ENCODE measurements around the gene CAMK2A. TPM values are rescaled to one million over a fixed set of nuclear protein-coding genes. Genes with fewer than 3 reads are reported as not detected.

Gene CAMK2A
- total and polyA plus RNA-seq, 3 experiments from 2014 or later: not detected

DNA sequence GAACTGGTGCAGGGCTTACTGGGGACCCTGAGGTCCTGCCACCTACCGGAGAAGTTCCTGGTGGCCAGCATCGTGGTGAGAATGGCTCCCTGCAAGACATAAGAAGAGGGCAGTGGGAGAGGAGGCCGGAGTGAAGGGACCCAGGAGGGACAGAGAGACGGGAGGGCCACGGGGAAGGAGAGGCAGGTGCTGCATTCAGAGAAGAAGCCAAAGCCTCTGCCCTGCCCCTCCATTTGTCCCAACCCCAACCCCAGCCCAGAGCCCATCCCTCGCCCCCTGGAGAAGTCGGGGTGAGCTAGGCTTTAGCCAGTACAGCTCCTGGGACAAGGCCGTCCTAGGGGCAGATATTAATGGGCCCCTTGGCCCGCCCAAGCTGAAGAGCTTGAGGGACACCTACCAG is 41.8 kb downstream of the CAMK2A start:
- Histone ChIP-seq H3K4me3 (ENCODE audit: low read length) (no peak overlapping the region), H3K9me3 (ENCODE audit: low read length) (no peaks in the 10 kb centered on the region), H3K36me3 (ENCODE audit: insufficient read depth, low read length) (no peaks in the 10 kb centered on the region), H3K4me1 (ENCODE audit: insufficient read depth, low read length) (no peaks in the 10 kb centered on the region), H3K27ac (ENCODE audit: low read depth, low read length) (no peak overlapping the region), H3K27me3 (ENCODE audit: insufficient read depth, low read length, poor library complexity, severe bottlenecking) (no peaks in the 10 kb centered on the region)
- peaks cover 2 to 21% of the 10 kb centered on the region in 2 donors for H3K27me3 Mint-ChIP-seq
- POLR2A ChIA-PET: no interaction called here
- no peak overlapping the region for H3K27ac Mint-ChIP-seq
- H3K4me3 Mint-ChIP-seq: no peak overlapping the region
- DNase-seq: no peak
- H3K4me1 Mint-ChIP-seq: no peaks in the 10 kb centered on the region
- no peaks in the 10 kb centered on the region for H3K36me3 Mint-ChIP-seq
- no peaks in the 10 kb centered on the region for H3K9me3 Mint-ChIP-seq
- CTCF ChIA-PET: no interaction called here

DNA sequence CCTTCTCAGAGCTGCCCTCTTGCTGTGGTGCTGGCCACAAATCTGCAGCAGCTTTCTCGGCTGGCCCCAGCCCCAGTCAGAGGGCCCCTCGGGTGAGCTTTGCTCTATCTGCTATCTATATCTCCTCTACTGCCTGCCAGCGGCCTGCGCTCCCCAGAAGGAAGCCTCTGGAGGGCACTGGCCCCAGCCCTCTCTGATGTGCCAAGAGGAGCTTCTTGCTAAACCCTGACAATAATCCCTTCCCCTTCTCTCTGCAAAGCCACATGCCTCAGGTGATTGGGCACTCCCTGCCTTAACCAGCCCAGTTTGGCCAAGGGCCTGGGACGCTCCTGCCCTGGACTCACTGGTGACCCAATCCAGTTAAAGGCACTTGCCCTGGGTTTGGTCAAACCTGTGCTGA is 42.7 kb downstream of the CAMK2A start:
- no peaks in the 10 kb centered on the region for H3K36me3 Mint-ChIP-seq
- no peaks in the 10 kb centered on the region for H3K36me3 ChIP-seq (ENCODE audit: insufficient read depth, low read length)
- H3K27me3 Mint-ChIP-seq: peaks cover 2 to 21% of the 10 kb centered on the region in 2 donors
- no peak overlapping the region for H3K4me3 ChIP-seq (ENCODE audit: low read length)
- no peaks in the 10 kb centered on the region for H3K27me3 ChIP-seq (ENCODE audit: insufficient read depth, low read length, poor library complexity, severe bottlenecking)
- no peak overlapping the region for H3K27ac Mint-ChIP-seq
- no peaks in the 10 kb centered on the region for H3K9me3 Mint-ChIP-seq
- H3K4me3 Mint-ChIP-seq: no peak overlapping the region
- no peak overlapping the region for H3K27ac ChIP-seq (ENCODE audit: low read depth, low read length)
- H3K4me1 ChIP-seq (ENCODE audit: insufficient read depth, low read length): no peaks in the 10 kb centered on the region
- ChIA-PET POLR2A (no interaction called here), CTCF (no interaction called here)
- H3K9me3 ChIP-seq (ENCODE audit: low read length): no peaks in the 10 kb centered on the region
- no peak for DNase-seq
- no peaks in the 10 kb centered on the region for H3K4me1 Mint-ChIP-seq

DNA sequence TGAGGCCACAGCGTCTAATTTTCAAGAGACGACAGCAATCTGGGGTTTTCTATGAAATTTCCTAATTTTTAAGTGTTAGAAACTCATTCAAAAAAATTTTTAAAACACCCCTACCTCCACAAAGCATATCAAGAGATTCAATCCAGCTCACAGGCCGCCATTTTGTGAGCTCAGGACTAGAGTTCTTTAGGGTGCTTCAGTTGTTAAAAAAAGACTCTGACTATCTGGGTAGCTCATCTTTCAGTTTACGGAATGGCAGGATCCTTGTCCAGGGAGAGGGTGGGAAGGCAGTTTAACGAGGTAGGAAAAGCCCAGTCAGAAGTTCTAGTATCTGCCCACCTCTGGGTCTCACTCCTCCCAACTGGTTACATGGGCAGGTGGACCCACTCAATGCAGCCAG is 43.1 kb downstream of the CAMK2A start:
- ChIA-PET CTCF (no interaction called here), POLR2A (no interaction called here)
- H3K9me3 Mint-ChIP-seq: no peaks in the 10 kb centered on the region
- H3K9me3 ChIP-seq (ENCODE audit: low read length): no peaks in the 10 kb centered on the region
- DNase-seq: no peak
- no peaks in the 10 kb centered on the region for H3K27me3 ChIP-seq (ENCODE audit: insufficient read depth, low read length, poor library complexity, severe bottlenecking)
- H3K36me3 Mint-ChIP-seq: no peaks in the 10 kb centered on the region
- no peak overlapping the region for H3K4me3 Mint-ChIP-seq
- H3K36me3 ChIP-seq (ENCODE audit: insufficient read depth, low read length): no peaks in the 10 kb centered on the region
- H3K4me3 ChIP-seq (ENCODE audit: low read length): no peak overlapping the region
- H3K27me3 Mint-ChIP-seq: peaks cover 2 to 21% of the 10 kb centered on the region in 2 donors
- H3K4me1 Mint-ChIP-seq: no peaks in the 10 kb centered on the region
- H3K27ac Mint-ChIP-seq: peak overlapping the region in 1 of 8 donors; percentile 24
- no peaks in the 10 kb centered on the region for H3K4me1 ChIP-seq (ENCODE audit: insufficient read depth, low read length)
- no peak overlapping the region for H3K27ac ChIP-seq (ENCODE audit: low read depth, low read length)

DNA sequence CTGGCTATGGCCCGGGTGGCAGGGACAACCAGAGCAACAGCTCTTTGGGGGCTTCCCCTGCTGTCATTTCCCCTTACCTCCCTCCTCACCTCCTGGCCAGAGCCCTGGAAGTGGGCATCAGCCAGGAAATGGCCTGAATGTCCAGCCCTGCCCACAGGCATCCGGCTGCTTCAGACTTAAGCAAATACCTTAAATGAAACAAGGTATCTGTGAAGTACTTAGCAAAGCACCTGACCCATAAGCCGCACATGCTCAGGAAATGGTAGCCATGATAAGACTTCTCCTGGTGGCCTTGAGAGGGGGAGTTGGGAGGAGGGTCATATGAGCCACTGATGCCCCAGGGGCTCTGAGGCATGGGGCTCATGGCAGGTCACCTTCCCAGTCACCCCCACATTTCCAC is 43.8 kb downstream of the CAMK2A start:
- no peak overlapping the region for H3K4me3 Mint-ChIP-seq
- Histone ChIP-seq H3K9me3 (ENCODE audit: low read length) (no peaks in the 10 kb centered on the region), H3K36me3 (ENCODE audit: insufficient read depth, low read length) (no peaks in the 10 kb centered on the region), H3K4me3 (ENCODE audit: low read length) (no peak overlapping the region), H3K27me3 (ENCODE audit: insufficient read depth, low read length, poor library complexity, severe bottlenecking) (no peaks in the 10 kb centered on the region), H3K27ac (ENCODE audit: low read depth, low read length) (no peak overlapping the region), H3K4me1 (ENCODE audit: insufficient read depth, low read length) (no peaks in the 10 kb centered on the region)
- no peak overlapping the region for H3K27ac Mint-ChIP-seq
- H3K4me1 Mint-ChIP-seq: no peaks in the 10 kb centered on the region
- H3K9me3 Mint-ChIP-seq: no peaks in the 10 kb centered on the region
- DNase-seq: no peak
- H3K36me3 Mint-ChIP-seq: no peaks in the 10 kb centered on the region
- ChIA-PET POLR2A (no interaction called here), CTCF (no interaction called here)
- H3K27me3 Mint-ChIP-seq: peaks cover 2 to 17% of the 10 kb centered on the region in 2 donors

DNA sequence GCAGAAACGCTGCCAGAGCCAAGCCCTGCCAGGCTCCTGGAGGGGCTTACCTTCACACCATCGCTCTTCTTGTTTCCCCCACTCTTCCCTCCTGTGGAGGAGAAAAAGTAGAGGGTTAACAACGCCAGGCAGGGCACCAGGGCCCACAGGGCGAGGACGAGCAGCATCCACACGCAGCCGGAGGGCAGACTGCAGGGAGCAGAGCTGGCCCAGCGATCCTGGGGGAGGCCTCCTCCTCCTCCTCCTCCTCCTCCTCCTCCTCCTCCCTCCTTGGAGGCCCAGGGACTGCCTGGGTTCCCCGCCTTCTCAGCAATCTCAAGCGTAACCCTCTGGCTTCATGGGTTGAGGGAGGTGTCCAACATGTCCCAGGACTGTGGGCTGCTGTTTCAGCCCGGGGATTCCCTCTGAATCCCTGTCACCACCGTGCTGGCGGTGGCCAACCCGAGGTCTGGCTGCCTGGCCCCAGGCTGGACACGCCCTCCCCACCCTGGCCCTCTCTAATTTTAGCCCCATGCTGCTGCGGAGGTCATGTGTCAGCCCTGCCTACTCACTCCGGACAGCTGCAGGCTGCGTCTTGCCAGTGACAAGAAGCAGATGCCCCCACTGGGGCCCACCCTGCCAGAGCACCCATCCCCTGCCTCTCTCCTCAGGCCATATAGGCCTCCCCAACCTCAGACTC is 44.3 kb downstream of the CAMK2A start:
- H3K27me3 Mint-ChIP-seq: peaks cover 2 to 17% of the 10 kb centered on the region in 2 donors
- Histone ChIP-seq H3K4me1 (ENCODE audit: insufficient read depth, low read length) (no peaks in the 10 kb centered on the region), H3K9me3 (ENCODE audit: low read length) (no peaks in the 10 kb centered on the region), H3K27ac (ENCODE audit: low read depth, low read length) (no peak overlapping the region), H3K4me3 (ENCODE audit: low read length) (no peak overlapping the region), H3K27me3 (ENCODE audit: insufficient read depth, low read length, poor library complexity, severe bottlenecking) (no peaks in the 10 kb centered on the region), H3K36me3 (ENCODE audit: insufficient read depth, low read length) (no peaks in the 10 kb centered on the region)
- H3K36me3 Mint-ChIP-seq: no peaks in the 10 kb centered on the region
- ChIA-PET POLR2A (no interaction called here), CTCF (no interaction called here)
- no peak for DNase-seq
- no peaks in the 10 kb centered on the region for H3K9me3 Mint-ChIP-seq
- H3K4me1 Mint-ChIP-seq: no peaks in the 10 kb centered on the region
- no peak overlapping the region for H3K4me3 Mint-ChIP-seq
- H3K27ac Mint-ChIP-seq: no peak overlapping the region

DNA sequence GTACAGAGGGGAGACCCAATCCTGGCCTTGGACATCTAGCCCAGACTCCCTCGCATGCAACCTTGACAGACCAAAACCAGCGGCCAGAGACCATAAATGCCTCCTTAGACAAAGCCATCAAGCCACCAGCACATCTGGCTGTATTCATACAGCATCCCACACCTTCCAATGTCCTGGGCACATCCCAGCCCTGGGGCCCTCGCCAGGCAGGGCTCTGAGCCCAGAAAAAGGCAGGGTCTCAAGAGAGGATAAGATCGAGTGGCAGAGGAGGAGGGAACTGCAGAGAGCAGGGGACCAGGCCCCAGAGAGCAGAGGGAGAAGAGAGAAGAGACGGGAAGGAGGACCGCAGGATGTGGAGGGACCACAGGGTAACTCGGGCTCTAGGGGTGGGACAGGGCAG is 45.4 kb downstream of the CAMK2A start:
- Mint-ChIP-seq H3K27me3 (peaks cover 2 to 8% of the 10 kb centered on the region in 2 donors), H3K9me3 (no peaks in the 10 kb centered on the region), H3K27ac (peak overlapping the region in 1 of 8 donors; percentile 68), H3K36me3 (no peaks in the 10 kb centered on the region), H3K4me1 (no peaks in the 10 kb centered on the region), H3K4me3 (no peak overlapping the region)
- Histone ChIP-seq H3K36me3 (ENCODE audit: insufficient read depth, low read length) (no peaks in the 10 kb centered on the region), H3K27me3 (ENCODE audit: insufficient read depth, low read length, poor library complexity, severe bottlenecking) (no peaks in the 10 kb centered on the region), H3K4me1 (ENCODE audit: insufficient read depth, low read length) (no peaks in the 10 kb centered on the region), H3K4me3 (ENCODE audit: low read length) (no peak overlapping the region), H3K27ac (ENCODE audit: low read depth, low read length) (no peak overlapping the region), H3K9me3 (ENCODE audit: low read length) (no peaks in the 10 kb centered on the region)
- ChIA-PET POLR2A (no interaction called here), CTCF (no interaction called here)
- DNase-seq: no peak

DNA sequence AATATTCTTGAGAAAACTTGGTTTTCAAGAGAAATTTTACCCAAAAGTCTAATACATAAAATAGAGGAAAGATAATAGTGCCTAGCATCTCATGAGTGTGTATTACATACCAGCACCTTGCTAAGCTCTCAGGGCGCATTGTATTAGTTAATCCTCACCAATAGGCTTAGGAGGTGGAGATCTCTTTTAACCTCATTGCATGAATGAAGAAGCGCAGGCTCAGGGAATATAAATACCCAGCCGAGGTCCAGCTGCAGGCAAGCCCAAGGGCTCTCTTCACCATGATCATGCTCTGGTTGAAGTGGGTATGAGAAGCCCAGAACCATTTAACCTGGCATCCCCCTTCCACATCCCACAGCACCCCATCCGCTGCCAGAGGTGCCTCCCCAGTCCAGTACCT is 46.0 kb downstream of the CAMK2A start:
- no peak overlapping the region for H3K4me3 Mint-ChIP-seq
- H3K27ac Mint-ChIP-seq: no peak overlapping the region
- peaks cover 2 to 5% of the 10 kb centered on the region in 2 donors for H3K27me3 Mint-ChIP-seq
- H3K36me3 Mint-ChIP-seq: no peaks in the 10 kb centered on the region
- Histone ChIP-seq H3K4me1 (ENCODE audit: insufficient read depth, low read length) (no peaks in the 10 kb centered on the region), H3K27me3 (ENCODE audit: insufficient read depth, low read length, poor library complexity, severe bottlenecking) (no peaks in the 10 kb centered on the region), H3K4me3 (ENCODE audit: low read length) (no peak overlapping the region), H3K9me3 (ENCODE audit: low read length) (no peaks in the 10 kb centered on the region), H3K27ac (ENCODE audit: low read depth, low read length) (no peak overlapping the region), H3K36me3 (ENCODE audit: insufficient read depth, low read length) (no peaks in the 10 kb centered on the region)
- ChIA-PET POLR2A (no interaction called here), CTCF (no interaction called here)
- no peaks in the 10 kb centered on the region for H3K4me1 Mint-ChIP-seq
- DNase-seq: no peak
- no peaks in the 10 kb centered on the region for H3K9me3 Mint-ChIP-seq

DNA sequence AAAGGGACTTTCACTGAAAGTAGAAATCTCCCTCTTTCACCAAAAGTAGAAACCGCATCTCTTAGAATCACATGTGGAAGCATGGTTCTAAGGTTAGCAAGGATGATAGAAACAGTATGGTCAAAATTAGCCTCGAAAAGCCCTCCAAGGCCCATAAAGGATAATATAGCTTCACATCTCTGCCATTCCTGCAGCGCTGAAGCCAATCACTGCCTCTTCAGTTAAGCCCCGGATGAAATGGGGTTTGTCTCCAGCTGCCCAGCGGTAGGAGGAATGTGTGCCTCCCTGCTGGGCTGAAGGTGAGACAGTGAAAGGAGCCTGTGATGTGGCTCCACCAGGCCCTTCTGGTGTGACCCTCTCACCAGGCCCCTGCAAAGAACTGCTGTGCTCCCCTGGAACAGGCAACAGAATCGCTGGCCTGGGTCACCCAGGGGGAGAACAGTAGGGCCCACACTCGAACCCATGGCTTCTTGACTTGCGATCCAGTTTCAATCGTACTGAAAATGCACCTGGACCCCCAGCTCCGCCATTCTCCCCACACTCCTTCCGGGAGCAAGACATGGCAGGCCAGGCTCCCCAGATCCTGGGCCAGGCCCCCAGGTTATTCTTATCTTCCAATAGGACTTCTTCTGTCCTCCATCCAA is 47.2 kb downstream of the CAMK2A start:
- Histone ChIP-seq H3K4me1 (ENCODE audit: insufficient read depth, low read length) (no peaks in the 10 kb centered on the region), H3K27me3 (ENCODE audit: insufficient read depth, low read length, poor library complexity, severe bottlenecking) (no peaks in the 10 kb centered on the region), H3K9me3 (ENCODE audit: low read length) (no peaks in the 10 kb centered on the region), H3K4me3 (ENCODE audit: low read length) (no peak overlapping the region), H3K36me3 (ENCODE audit: insufficient read depth, low read length) (no peaks in the 10 kb centered on the region), H3K27ac (ENCODE audit: low read depth, low read length) (no peak overlapping the region)
- Mint-ChIP-seq H3K27ac (peak overlapping the region in 1 of 8 donors; percentile 74), H3K4me1 (no peaks in the 10 kb centered on the region), H3K27me3 (peaks cover 2 to 5% of the 10 kb centered on the region in 2 donors), H3K9me3 (no peaks in the 10 kb centered on the region), H3K4me3 (no peak overlapping the region), H3K36me3 (no peaks in the 10 kb centered on the region)
- POLR2A ChIA-PET: no interaction called here
- DNase-seq: no peak
- CTCF ChIA-PET: no interaction called here

Measured in CD8-positive, alpha-beta memory T cell (primary cell).